ENCODE measurements around the gene D2HGDH.

DNA sequence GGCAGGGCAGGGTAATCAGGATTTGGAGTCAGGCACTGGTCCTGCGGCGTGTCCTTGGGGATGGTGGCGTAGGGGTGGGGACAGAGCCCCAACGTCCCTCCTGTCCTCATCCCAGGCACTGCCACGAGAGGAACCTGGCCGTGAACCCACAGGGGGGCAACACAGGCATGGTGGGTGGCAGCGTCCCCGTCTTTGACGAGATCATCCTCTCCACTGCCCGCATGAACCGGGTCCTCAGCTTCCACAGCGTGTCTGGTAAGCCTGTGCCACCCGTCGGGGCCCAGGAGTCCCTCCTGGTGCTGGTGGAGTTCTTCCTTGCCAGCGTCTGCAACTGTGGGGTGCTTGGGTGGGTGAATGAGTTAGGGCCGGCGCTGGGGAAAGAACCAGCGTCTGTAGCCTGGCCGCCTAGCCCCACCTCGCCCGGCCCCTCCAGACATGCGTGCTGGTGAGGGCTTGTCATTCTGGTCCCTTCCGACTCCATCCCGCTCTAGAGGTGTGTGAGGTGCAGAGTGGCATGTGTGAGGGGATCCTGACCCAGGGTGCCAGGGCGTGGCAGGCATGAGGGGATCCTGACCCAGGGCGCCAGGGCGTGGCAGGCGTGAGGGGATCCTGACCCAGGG is 8.0 kb downstream of the D2HGDH start:
- TF ChIP-seq, protein P1, sequence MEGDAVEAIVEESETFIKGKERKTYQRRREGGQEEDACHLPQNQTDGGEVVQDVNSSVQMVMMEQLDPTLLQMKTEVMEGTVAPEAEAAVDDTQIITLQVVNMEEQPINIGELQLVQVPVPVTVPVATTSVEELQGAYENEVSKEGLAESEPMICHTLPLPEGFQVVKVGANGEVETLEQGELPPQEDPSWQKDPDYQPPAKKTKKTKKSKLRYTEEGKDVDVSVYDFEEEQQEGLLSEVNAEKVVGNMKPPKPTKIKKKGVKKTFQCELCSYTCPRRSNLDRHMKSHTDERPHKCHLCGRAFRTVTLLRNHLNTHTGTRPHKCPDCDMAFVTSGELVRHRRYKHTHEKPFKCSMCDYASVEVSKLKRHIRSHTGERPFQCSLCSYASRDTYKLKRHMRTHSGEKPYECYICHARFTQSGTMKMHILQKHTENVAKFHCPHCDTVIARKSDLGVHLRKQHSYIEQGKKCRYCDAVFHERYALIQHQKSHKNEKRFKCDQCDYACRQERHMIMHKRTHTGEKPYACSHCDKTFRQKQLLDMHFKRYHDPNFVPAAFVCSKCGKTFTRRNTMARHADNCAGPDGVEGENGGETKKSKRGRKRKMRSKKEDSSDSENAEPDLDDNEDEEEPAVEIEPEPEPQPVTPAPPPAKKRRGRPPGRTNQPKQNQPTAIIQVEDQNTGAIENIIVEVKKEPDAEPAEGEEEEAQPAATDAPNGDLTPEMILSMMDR (IDR thresholded peaks at IDR 0.05): no peak
- no peak for TF ChIP-seq POLR2A (IDR thresholded peaks at IDR 0.05)

All from prostate gland (tissue), 2 donors.